Measurements from ENCODE around the gene SIPA1L3.

SIPA1L3 gene

DNA sequence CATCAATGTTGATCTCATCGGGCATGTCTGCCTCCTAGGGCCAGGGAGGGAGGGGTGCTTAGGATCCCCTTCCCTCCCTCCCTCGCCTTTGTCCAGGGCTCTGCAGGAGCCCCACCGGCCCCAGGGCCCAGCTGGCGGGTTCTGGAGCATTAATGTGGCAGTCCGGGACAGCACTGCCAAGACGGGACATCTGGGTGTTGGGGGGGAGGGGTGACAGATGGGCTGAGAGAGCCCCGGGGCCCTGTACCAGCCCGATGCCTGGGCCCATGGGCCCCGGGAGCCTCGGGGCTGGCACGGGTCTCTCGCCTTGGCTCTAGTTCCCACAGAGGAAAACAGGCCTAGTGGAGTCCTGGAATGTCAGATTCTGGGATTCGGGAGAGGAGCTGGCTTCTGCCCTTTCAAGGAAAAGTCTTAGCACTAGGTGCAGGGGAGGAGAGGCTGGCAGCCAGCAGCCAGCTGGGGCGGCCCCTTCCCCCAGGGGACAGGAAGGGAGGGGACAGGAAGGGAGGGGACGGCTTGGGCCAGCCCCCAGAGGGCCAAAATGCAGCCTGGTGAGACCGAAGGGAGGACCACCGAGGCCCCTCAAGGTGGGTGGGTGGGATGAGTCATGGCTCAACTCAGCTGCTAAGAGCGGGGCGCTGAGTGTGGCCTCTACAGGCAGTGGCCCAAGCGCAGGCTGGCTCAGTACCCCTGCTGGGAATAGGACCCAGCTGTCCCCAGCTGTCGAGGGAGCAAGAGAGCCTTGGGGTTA lies 346.1 kb downstream of the SIPA1L3 start:
- DNase-seq, result no peak

GRCh38 chr19:38253788-38254187 lies 346.8 kb downstream of the SIPA1L3 start:
- DNase-seq, result no peak

GRCh38 chr19:38255383-38256014 lies 348.5 kb downstream of the SIPA1L3 start:
- DNase-seq, result no peak

Data from CD4-positive, alpha-beta T cell treated with Interleukin-4 for 4 hours (primary cell).